T-helper 22 cell (primary cell): ENCODE measurements around the gene IMPG2.

Experiments
- DNase-seq: peaks from one replicate; pipeline ENCODE4 v3.0.0-alpha.2; 2020; ENCODE audit warnings: low read depth

The IMPG2 gene

DNA sequence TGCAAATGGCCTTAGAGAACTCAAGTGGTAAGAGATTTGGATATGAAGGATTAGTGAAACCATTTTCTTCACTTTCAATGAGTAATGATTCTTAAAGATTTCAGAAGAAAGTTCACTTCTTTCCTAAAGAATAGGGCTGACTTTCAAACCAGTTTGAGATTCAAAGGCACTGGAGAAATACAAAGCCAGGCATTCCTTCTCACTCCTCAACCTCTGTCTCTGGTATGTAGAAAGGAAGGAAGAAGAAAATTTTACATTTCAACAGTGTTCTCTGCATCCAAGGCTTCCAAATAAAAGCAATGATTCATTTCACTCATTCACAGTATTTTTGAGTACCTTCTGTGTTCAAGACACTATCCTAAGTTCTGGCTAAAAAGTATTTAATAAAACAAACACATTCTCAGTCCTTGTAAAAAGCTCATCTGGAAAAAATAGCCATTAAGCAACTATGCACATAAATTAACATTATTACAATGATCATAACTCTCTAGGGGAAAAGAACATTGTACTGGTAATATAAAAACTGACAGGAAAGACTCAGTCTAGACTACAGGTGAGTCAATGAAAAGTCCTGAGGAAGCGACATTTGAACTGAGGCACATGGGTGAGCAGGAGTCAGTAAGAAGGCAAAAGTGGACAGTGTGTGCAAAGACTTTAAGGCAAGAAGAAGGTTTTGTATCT is 79.5 kb downstream of the IMPG2 start:
- no peak for DNase-seq

DNA sequence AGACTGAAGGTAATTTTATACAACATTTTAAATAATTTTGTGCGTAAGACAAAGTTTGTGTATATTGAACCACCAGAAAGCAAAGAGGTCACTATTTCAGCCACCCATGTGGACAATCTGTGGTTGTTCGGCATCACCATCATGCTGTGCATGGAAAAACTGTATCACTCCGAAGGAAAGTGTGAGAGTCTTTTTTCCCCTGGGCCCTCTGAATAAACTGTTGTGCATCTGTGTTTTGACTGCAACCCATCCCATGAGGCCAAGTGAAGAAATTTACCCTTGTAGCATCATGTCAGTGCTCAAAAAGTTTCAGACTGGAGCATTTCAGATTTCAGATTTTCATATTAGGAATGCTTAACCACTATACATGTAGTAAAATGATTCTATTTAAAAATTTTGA is 85.3 kb downstream of the IMPG2 start:
- no peak for DNase-seq

DNA sequence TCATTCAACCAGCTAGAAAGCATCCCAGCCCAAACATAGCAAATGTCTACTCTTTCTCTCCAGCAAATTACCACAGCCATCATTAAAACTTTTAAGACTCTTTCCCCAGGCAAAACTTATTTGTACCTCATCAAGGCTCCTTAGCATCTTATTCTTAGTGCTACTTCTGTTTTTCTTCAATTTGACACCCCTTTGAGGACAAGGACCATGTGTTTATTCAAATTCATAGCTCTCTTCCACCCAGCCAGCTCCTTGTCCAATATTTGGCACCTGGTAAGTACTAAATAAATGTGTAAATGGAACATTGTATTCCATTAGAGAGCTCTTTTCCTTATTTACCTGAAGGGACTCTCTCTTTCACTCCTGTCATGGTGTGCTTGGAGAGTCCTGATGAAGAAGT is 89.8 kb downstream of the IMPG2 start:
- DNase-seq, result no peak

- DNase-seq, result no peak
Observed at GRCh38 chr3:101229681-101230080, 90.7 kb downstream of the IMPG2 start.

DNA sequence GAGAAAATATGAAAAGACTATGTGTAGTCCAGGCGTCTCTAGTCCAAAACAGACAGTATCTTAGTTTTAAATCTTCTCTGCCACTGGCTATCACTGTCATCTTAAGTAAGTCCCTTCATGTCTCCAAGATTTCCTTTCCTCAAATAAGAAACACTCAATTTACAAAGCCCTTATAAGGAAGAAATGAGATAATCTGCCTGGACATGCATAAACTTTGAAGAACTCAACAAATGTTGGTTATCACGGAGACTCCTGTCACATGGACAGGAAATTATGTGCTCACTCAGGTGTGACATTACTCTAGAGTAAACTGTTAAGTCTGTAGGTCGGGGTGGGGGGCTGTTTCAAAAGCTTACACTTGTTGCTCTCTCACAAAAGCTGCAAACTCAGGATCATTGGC is 91.9 kb downstream of the IMPG2 start:
- no peak for DNase-seq

DNA sequence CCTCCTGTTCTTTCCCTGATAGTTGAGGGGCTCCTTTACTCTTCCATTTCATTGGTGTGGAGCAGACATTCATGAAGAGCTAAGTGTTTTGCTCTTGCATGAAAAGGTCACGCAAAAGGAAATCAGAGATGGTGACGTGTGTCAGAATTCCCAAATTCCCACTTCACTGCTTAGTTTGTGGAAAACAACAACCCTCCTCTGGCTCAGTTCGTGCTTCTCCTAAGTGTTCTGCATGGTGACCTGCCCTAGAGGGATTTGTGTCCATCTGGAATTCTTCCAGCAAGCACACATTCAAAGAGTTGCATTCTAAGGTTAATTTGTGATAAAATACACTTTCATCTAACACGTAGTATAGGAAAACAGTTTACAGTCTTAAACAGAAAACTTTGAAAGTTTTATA is 95.6 kb downstream of the IMPG2 start:
- no peak for DNase-seq

DNA sequence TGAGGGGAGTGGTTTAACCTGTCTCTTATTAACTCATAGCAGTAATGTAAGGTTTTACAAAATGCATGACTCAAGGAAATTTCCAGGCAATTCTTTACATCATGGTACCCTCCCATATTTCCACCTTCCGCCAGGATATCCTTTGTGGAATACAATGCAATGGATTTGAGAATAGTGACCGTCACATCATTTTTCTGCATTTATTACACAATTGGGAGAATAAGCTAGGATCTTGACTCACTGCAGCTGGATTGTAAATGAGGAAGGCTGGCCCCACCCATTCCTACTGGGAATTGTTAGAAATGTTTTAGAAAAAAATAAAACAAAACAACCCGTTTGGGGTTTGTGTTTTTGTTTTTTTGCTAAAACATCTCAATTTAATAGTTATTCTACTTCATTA is 97.4 kb downstream of the IMPG2 start:
- no peak for DNase-seq

GRCh38 chr3:101219842-101220560 is 100.4 kb downstream of the IMPG2 start:
- no peak for DNase-seq

DNA sequence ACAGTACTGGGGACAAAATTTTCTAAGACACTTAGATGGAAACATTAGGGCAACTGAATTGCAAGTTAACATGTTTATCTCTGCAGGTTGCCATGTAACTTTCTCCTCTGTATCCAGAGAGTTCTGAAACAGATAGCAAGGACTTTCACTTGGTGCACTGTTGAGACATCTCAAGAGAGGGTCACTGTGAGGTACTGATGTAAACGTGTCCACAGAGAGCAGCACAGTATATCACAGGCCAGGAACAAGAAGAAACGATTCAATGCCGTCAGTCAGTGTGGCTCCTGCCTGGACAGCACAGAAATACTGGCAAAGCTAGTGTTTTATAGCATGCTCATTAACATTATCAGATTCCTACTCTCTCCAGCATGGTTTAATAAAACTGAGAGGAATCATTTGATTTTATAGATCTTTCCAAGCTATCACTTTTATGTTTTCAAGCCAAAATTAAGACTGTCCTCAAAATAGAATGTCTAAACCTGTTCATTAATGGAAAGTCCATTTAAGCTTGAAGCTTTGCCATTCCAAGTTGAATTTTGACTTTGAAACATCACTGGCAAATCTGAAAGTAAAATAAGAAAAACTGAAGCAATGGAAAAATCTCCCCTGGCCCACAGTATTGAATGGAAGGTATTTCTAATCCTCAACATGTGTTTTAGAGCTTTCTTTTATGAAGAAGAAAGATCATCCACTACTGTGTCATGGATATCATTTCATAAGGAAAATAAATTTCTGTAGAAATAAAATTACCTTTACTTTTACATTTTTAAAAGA is 102.7 kb downstream of the IMPG2 start:
- no peak for DNase-seq

DNA sequence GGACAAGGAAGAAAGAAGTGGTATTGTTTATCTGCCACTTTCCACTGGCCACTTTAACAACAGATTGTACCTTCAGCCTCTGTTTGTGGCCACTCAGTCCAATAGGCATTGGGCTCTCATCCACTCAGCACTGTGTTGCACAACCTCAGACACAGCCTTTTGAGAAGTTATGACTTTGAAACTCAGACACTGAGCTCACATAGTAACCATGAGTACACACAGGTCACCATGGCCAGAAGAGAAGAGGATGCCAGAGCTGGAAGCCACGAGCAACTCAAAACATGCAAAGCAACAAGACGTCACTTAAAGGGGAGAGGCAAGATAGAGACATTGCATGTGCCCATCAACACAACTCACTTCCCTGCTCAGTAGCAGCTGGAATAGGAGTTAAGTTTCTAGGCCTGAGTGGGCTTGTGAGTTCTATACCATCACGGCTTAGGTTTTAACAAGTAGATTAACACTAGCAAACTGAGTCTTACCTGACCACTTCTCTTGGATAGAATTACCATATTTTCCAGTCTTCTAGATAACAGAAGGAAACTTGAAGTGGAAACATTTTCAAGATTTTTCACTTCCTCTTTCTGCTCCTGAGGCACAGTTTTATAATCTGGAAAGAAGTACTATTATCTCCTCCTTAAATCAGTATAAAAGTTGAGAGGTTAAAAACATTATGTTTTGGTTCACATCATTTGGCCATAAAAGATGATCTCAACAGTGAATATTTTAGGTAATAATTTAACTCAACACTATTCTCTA is 103.5 kb downstream of the IMPG2 start:
- DNase-seq, result no peak

GRCh38 chr3:101212730-101213129 is 107.6 kb downstream of the IMPG2 start:
- no peak for DNase-seq

GRCh38 chr3:101204246-101204645 is 116.1 kb downstream of the IMPG2 start:
- DNase-seq, result no peak

- DNase-seq, result no peak
Observed at GRCh38 chr3:101203411-101203810, 117.0 kb downstream of the IMPG2 start.

GRCh38 chr3:101202640-101203039 is 117.7 kb downstream of the IMPG2 start:
- no peak for DNase-seq

DNA sequence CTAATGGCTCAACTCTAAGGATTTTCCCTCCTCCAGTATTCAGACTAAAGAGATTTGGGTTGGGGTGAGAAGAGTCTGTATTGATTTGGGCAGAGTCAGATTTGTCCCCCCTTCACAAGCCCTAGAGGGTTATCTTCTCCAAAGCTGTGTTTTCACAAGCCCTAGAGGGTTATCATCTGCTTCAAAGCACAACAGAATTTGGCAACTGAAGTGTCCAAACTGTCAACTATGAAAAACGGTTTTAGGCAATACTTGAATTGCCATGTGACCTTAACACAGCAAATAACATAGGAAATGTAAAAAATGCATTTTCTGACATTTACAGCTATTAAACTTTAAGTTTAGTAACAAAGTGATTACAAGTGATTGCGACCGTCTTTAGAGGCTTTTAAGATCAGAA is 119.9 kb downstream of the IMPG2 start:
- DNase-seq, result no peak

DNA sequence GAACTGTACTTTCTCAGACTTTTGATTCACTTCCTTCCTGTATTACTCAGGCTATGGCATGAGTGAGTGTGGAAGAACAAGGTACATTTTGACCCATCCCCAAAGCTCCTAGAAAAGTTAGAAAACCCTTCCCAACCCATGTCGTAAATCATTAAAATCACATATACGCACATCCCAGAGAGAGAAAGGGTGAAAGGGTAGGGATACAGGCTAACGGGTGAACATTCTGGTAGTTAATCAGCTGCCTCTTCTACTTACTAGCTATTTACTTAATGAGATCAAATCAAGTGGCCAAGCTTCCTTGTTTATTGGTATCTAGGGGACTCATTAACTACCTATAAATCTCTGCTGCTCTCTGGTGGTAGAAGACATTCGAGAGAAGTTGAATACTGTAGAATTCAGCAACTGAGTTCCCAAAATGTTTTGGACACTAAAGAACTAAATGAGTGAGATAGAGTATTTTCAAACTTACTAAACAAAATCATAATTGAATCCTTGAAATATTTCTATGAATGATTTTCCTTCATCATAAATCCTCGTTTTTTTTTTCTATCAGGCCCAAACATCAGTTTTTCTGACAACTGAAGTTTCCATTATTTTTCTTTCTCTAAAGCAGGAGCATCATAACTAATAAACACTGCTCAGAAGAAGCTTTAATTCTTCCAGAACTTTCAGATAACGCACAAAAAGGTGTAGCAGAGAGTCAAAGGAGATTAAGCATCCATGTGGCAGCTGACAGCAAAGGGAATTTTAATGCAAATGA is 124.2 kb downstream of the IMPG2 start:
- no peak for DNase-seq

- no peak for DNase-seq
Observed at GRCh38 chr3:101194392-101194791, 126.0 kb downstream of the IMPG2 start.

- no peak for DNase-seq
Observed at GRCh38 chr3:101193957-101194356, 126.4 kb downstream of the IMPG2 start.

DNA sequence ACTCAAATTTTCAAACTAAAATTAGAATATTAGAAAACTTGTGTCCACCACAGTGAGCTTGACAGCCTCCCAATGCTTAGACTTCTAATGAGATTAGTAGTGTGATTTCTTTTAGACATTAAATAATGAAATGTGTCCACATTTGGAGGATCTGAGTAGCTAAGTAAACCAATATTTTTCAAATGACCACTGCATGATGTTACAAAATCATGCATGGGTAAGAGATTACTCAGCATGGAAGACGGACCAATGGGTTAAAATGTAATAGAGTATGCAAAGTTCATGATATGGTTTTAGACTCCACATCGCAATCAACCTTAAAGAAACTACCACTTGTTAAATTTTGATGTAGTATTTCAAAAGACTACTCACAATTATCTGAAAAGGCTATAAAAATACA is 130.6 kb downstream of the IMPG2 start:
- DNase-seq, result no peak

DNA sequence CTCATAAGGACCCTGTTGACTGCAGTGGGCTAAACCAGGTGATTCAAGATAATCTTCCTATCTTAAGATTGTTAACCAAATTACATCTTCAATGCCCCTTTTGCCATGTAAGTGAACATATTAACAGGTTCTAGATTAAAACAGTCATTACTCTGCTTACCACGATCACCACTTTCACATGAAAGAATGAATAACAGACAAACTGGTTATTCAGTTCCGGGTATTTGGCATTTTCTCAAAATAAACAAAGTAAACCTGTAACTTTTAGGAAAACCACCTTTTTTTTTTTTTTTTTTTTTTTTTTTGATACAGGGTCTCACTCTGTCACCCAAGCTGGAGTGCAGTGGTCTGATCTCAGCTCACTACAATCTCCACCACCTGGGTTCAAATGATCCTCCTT is 131.2 kb downstream of the IMPG2 start:
- no peak for DNase-seq

GRCh38 chr3:101185341-101185740 is 135.0 kb downstream of the IMPG2 start:
- DNase-seq, result no peak

GRCh38 chr3:101184111-101184510 is 136.3 kb downstream of the IMPG2 start:
- no peak for DNase-seq
